ENCODE measurements around the gene HMSD. TPM values are rescaled to one million over a fixed set of nuclear protein-coding genes. Genes with fewer than 3 reads are reported as not detected.

The HMSD gene
- total RNA-seq = not detected
- polyA plus RNA-seq (ENCODE audit: insufficient read depth in 1 of 8, insufficient read length in 8 of 8, low replicate concordance in 1 of 8) = under 1 TPM in 3 of 8 donors, not detected in 5; 0.12 to 0.51 (median 0.18) TPM
- long read RNA-seq, donor 1 = 0 reads
- long read RNA-seq, donor 2 = 0 reads
- long read RNA-seq, donor 3 = 0 reads
- long read RNA-seq, donor 4 = 0 reads
- long read RNA-seq, donor 5 = 0 reads
- long read RNA-seq, donor 6 = 0 reads
- long read RNA-seq, donor 7 = 0 reads
- long read RNA-seq, donor 8 = 0 reads
- long read RNA-seq, donor 9 = 0 reads
- long read RNA-seq, donor 10 = 0 reads
- long read RNA-seq, donor 11 = 0 reads

- no peak within 1 kb of the TSS for H3K27ac ChIP-seq (ENCODE audit: low read length)
- 8% methylated on average over 28 of the region's 35 CpGs for WGBS (ENCODE audit: insufficient coverage)
- H3K36me3 ChIP-seq (ENCODE audit: control insufficient read depth, insufficient read depth, low read length) = no peaks in the 10 kb centered on the region
- DNase-seq = no peak
- no peaks in the 10 kb centered on the region for H3K9me3 ChIP-seq (replicated peaks; ENCODE audit: control insufficient read depth, low read depth, low read length)
- H3K27me3 ChIP-seq (ENCODE audit: control insufficient read depth, insufficient read depth, low read length) = peaks cover 6% of the 10 kb centered on the region
- no peak within 1 kb of the TSS for H3K4me3 ChIP-seq (ENCODE audit: low read length)
- peaks cover 5% of the 10 kb centered on the region for H3K4me1 ChIP-seq (ENCODE audit: control insufficient read depth, insufficient read depth, low read length)
Observed at GRCh38 chr18:63949068-63949737, at the start of gene HMSD. TSS of gene HMSD (plus strand) at chr18:63949301. CDS start at chr18:63953456, 4,155 bp downstream.

- Histone ChIP-seq H3K27me3 (ENCODE audit: control insufficient read depth, insufficient read depth, low read length) (no peaks in the 10 kb centered on the region), H3K4me3 (ENCODE audit: low read length) (no peak overlapping the region), H3K4me1 (ENCODE audit: control insufficient read depth, insufficient read depth, low read length) (no peaks in the 10 kb centered on the region), H3K27ac (ENCODE audit: low read length) (no peak overlapping the region), H3K36me3 (ENCODE audit: control insufficient read depth, insufficient read depth, low read length) (no peaks in the 10 kb centered on the region), H3K9me3 (replicated peaks; ENCODE audit: control insufficient read depth, low read depth, low read length) (no peaks in the 10 kb centered on the region)
- no peak for DNase-seq
- 100% methylated on average over 1 of the region's 1 CpG for WGBS (ENCODE audit: insufficient coverage)
Observed at GRCh38 chr18:63903851-63904570, 45.1 kb upstream of the HMSD start.

- no CpG with 5 or more reads among the region's 1 CpG for WGBS (ENCODE audit: insufficient coverage)
Observed at GRCh38 chr18:63904694-63905093, 44.4 kb upstream of the HMSD start.

GRCh38 chr18:63905361-63905760, 43.7 kb upstream of the HMSD start:
- Histone ChIP-seq H3K27ac (ENCODE audit: low read length) (no peak overlapping the region), H3K9me3 (replicated peaks; ENCODE audit: control insufficient read depth, low read depth, low read length) (no peaks in the 10 kb centered on the region), H3K36me3 (ENCODE audit: control insufficient read depth, insufficient read depth, low read length) (no peaks in the 10 kb centered on the region), H3K27me3 (ENCODE audit: control insufficient read depth, insufficient read depth, low read length) (no peaks in the 10 kb centered on the region), H3K4me3 (ENCODE audit: low read length) (no peak overlapping the region), H3K4me1 (ENCODE audit: control insufficient read depth, insufficient read depth, low read length) (no peaks in the 10 kb centered on the region)
- WGBS (ENCODE audit: insufficient coverage) = no CpG with 5 or more reads among the region's 2 CpGs
- DNase-seq = no peak

More at GRCh38 chr18:63904694-63905093, 44.4 kb upstream of the HMSD start:
- no peak for DNase-seq
- no peak overlapping the region for H3K4me3 ChIP-seq (ENCODE audit: low read length)
- no peaks in the 10 kb centered on the region for H3K36me3 ChIP-seq (ENCODE audit: control insufficient read depth, insufficient read depth, low read length)
- H3K9me3 ChIP-seq (replicated peaks; ENCODE audit: control insufficient read depth, low read depth, low read length) = no peaks in the 10 kb centered on the region
- no peaks in the 10 kb centered on the region for H3K27me3 ChIP-seq (ENCODE audit: control insufficient read depth, insufficient read depth, low read length)
- no peaks in the 10 kb centered on the region for H3K4me1 ChIP-seq (ENCODE audit: control insufficient read depth, insufficient read depth, low read length)
- H3K27ac ChIP-seq (ENCODE audit: low read length) = no peak overlapping the region

- Histone ChIP-seq H3K27ac (ENCODE audit: low read length) (no peak overlapping the region), H3K4me3 (ENCODE audit: low read length) (no peak overlapping the region), H3K27me3 (ENCODE audit: control insufficient read depth, insufficient read depth, low read length) (no peaks in the 10 kb centered on the region), H3K4me1 (ENCODE audit: control insufficient read depth, insufficient read depth, low read length) (no peaks in the 10 kb centered on the region), H3K36me3 (ENCODE audit: control insufficient read depth, insufficient read depth, low read length) (no peaks in the 10 kb centered on the region), H3K9me3 (replicated peaks; ENCODE audit: control insufficient read depth, low read depth, low read length) (no peaks in the 10 kb centered on the region)
- DNase-seq = no peak
- WGBS (ENCODE audit: insufficient coverage) = no CpG with 5 or more reads among the region's 1 CpG
Observed at GRCh38 chr18:63906056-63906455, 43.0 kb upstream of the HMSD start.

- DNase-seq = no peak
- no peaks in the 10 kb centered on the region for H3K27me3 ChIP-seq (ENCODE audit: control insufficient read depth, insufficient read depth, low read length)
- no peaks in the 10 kb centered on the region for H3K4me1 ChIP-seq (ENCODE audit: control insufficient read depth, insufficient read depth, low read length)
- no peak within 1 kb of the TSS for H3K4me3 ChIP-seq (ENCODE audit: low read length)
- no peaks in the 10 kb centered on the region for H3K9me3 ChIP-seq (replicated peaks; ENCODE audit: control insufficient read depth, low read depth, low read length)
- H3K27ac ChIP-seq (ENCODE audit: low read length) = no peak within 1 kb of the TSS
- H3K36me3 ChIP-seq (ENCODE audit: control insufficient read depth, insufficient read depth, low read length) = no peaks in the 10 kb centered on the region
Observed at GRCh38 chr18:63907664-63908063, 41.4 kb upstream of the HMSD start, which contains the start of gene SERPINB10. TSS of gene SERPINB10 (plus strand) at chr18:63907958. CDS start at chr18:63915511, 7,553 bp downstream.

- H3K27ac ChIP-seq (ENCODE audit: low read length) = no peak overlapping the region
Observed at GRCh38 chr18:63908858-63909257, 40.2 kb upstream of the HMSD start.

GRCh38 chr18:63909870-63910269, 39.2 kb upstream of the HMSD start:
- no CpG with 5 or more reads among the region's 2 CpGs for WGBS (ENCODE audit: insufficient coverage)
- Histone ChIP-seq H3K9me3 (replicated peaks; ENCODE audit: control insufficient read depth, low read depth, low read length) (no peaks in the 10 kb centered on the region), H3K27ac (ENCODE audit: low read length) (no peak overlapping the region), H3K4me1 (ENCODE audit: control insufficient read depth, insufficient read depth, low read length) (no peaks in the 10 kb centered on the region), H3K4me3 (ENCODE audit: low read length) (no peak overlapping the region), H3K27me3 (ENCODE audit: control insufficient read depth, insufficient read depth, low read length) (no peaks in the 10 kb centered on the region), H3K36me3 (ENCODE audit: control insufficient read depth, insufficient read depth, low read length) (no peaks in the 10 kb centered on the region)
- DNase-seq = no peak

More at GRCh38 chr18:63908858-63909257, 40.2 kb upstream of the HMSD start:
- Histone ChIP-seq H3K9me3 (replicated peaks; ENCODE audit: control insufficient read depth, low read depth, low read length) (no peaks in the 10 kb centered on the region), H3K4me1 (ENCODE audit: control insufficient read depth, insufficient read depth, low read length) (no peaks in the 10 kb centered on the region), H3K27me3 (ENCODE audit: control insufficient read depth, insufficient read depth, low read length) (no peaks in the 10 kb centered on the region), H3K36me3 (ENCODE audit: control insufficient read depth, insufficient read depth, low read length) (no peaks in the 10 kb centered on the region), H3K4me3 (ENCODE audit: low read length) (no peak overlapping the region)
- no peak for DNase-seq
- WGBS (ENCODE audit: insufficient coverage) = no CpG with 5 or more reads among the region's 1 CpG

- no peaks in the 10 kb centered on the region for H3K9me3 ChIP-seq (replicated peaks; ENCODE audit: control insufficient read depth, low read depth, low read length)
- no peak overlapping the region for H3K27ac ChIP-seq (ENCODE audit: low read length)
- 50% methylated on average over 1 of the region's 5 CpGs for WGBS (ENCODE audit: insufficient coverage)
- no peaks in the 10 kb centered on the region for H3K27me3 ChIP-seq (ENCODE audit: control insufficient read depth, insufficient read depth, low read length)
- H3K36me3 ChIP-seq (ENCODE audit: control insufficient read depth, insufficient read depth, low read length) = no peaks in the 10 kb centered on the region
- DNase-seq = no peak
- no peaks in the 10 kb centered on the region for H3K4me1 ChIP-seq (ENCODE audit: control insufficient read depth, insufficient read depth, low read length)
- H3K4me3 ChIP-seq (ENCODE audit: low read length) = no peak overlapping the region
Observed at GRCh38 chr18:63917817-63918216, 31.3 kb upstream of the HMSD start.

- no CpG with 5 or more reads among the region's 2 CpGs for WGBS (ENCODE audit: insufficient coverage)
- no peak for DNase-seq
- no peak overlapping the region for H3K27ac ChIP-seq (ENCODE audit: low read length)
- no peaks in the 10 kb centered on the region for H3K9me3 ChIP-seq (replicated peaks; ENCODE audit: control insufficient read depth, low read depth, low read length)
- H3K4me1 ChIP-seq (ENCODE audit: control insufficient read depth, insufficient read depth, low read length) = no peaks in the 10 kb centered on the region
- H3K4me3 ChIP-seq (ENCODE audit: low read length) = no peak overlapping the region
- H3K36me3 ChIP-seq (ENCODE audit: control insufficient read depth, insufficient read depth, low read length) = no peaks in the 10 kb centered on the region
- H3K27me3 ChIP-seq (ENCODE audit: control insufficient read depth, insufficient read depth, low read length) = no peaks in the 10 kb centered on the region
Observed at GRCh38 chr18:63922049-63922448, 27.1 kb upstream of the HMSD start.

All from muscle of leg (tissue), 16 donors.